Thyroid gland (tissue), 4 donors: ENCODE data around the gene FUCA2. TPM values are rescaled to one million over a fixed set of nuclear protein-coding genes. Genes with fewer than 3 reads are reported as not detected.

Experiments used
- DNase-seq, 2 donors: peaks; one replicate each; pipeline ENCODE4 v3.0.0-alpha.2; 2019
- H3K27ac ChIP-seq, 3 donors: fragments of 200-600 bp; sonication (generic); 1 replicate in 2 of 3; 2 replicates in 1 of 3; pipeline ENCODE4 v1.5.1; 2016 to 2019; ENCODE audit warnings: mild to moderate bottlenecking in 1 of 3, moderate library complexity in 1 of 3
- H3K27me3 ChIP-seq: fragments of 200-600 bp; sonication (generic); one replicate; pipeline ENCODE4 v1.5.1; 2019
- H3K36me3 ChIP-seq, 2 donors: fragments of 200-600 bp; sonication (generic); one replicate each; pipeline ENCODE4 v1.5.1; 2016 to 2019
- H3K4me1 ChIP-seq, 2 donors: fragments of 200-600 bp; sonication (generic); one replicate each; pipeline ENCODE4 v1.5.1; 2017 to 2019
- H3K4me3 ChIP-seq, 3 donors: fragments of 200-600 bp; sonication (generic); replicated peaks in 1 of 3; 1 replicate in 2 of 3; 2 replicates in 1 of 3; pipeline ENCODE4 v1.5.1; 2016; ENCODE audit warnings: mild to moderate bottlenecking in 1 of 3
- H3K9me3 ChIP-seq: fragments of 200-600 bp; sonication (generic); one replicate; pipeline ENCODE4 v1.5.1; 2017
- CTCF ChIP-seq, 6 experiments: fragments of 200-600 bp in 3 of 6; fragments of 450-650 bp in 3 of 6; sonication (generic) in 3 of 6; IDR thresholded peaks; one replicate each; pipeline ENCODE4 v1.5.1; 2016 to 2019; ENCODE audit warnings: antibody characterized with exemption in 6 of 6, mild to moderate bottlenecking in 2 of 6, inconsistent platforms in 1 of 6, moderate library complexity in 1 of 6
- POLR2A ChIP-seq, 2 donors: fragments of 450-650 bp; IDR thresholded peaks; one replicate each; pipeline ENCODE4 v1.6.1; 2017; ENCODE audit warnings: antibody characterized with exemption in 2 of 2, mild to moderate bottlenecking in 2 of 2, moderate library complexity in 1 of 2
- WGBS, 2 donors: methylation state at CpG; one replicate each; pipeline ENCODE4 v1.1.5; 2017; 5-methylcytosine and 5-hydroxymethylcytosine counted together
- intact Hi-C: fragments of 100-400 bp; cut with DNase I; formaldehyde crosslinking; loops from one replicate; pipeline ENCODE4 v1.15.1; 2023
- total RNA-seq, 4 donors: library from RNA; depleted of rRNA; stranded (reverse); fragments of >200 nt; gene quantifications; one replicate each; pipeline ENCODE4 v1.2.3, GENCODE V29; 2016

Gene FUCA2
- total RNA-seq, 4 donors from 2014 or later = 31.7 to 59.1 (median 44.7) TPM

- Histone ChIP-seq H3K4me3 (no peak overlapping the region), H3K4me1 (no peaks in the 10 kb centered on the region), H3K27me3 (no peaks in the 10 kb centered on the region), H3K27ac (no peak overlapping the region), H3K9me3 (no peaks in the 10 kb centered on the region), H3K36me3 (peaks cover 0 to 2% of the 10 kb centered on the region in 2 donors)
- TF ChIP-seq CTCF (IDR thresholded peaks at IDR 0.05) = no peak
- WGBS, 2 donors = 95 to 100% methylated on average over 1 of the region's 1 CpG
- intact Hi-C loops = no loop called here
- DNase-seq = no peak
These were observed 21.3 kb downstream of the FUCA2 start for GRCh38 chr6:143490244-143490643.

GRCh38 chr6:143486752-143487151, 24.8 kb downstream of the FUCA2 start:
- WGBS, 2 donors = 93 to 94% methylated on average over 3 of the region's 3 CpGs

GRCh38 chr6:143485967-143486366, 25.6 kb downstream of the FUCA2 start:
- H3K4me3 ChIP-seq = no peak overlapping the region
- WGBS, 2 donors = 91 to 93% methylated on average over 2 of the region's 2 CpGs
- H3K9me3 ChIP-seq = no peaks in the 10 kb centered on the region
- TF ChIP-seq POLR2A (IDR thresholded peaks at IDR 0.05) = no peak
- TF ChIP-seq CTCF (IDR thresholded peaks at IDR 0.05) = no peak
- H3K27me3 ChIP-seq = no peaks in the 10 kb centered on the region
- no peaks in the 10 kb centered on the region for H3K4me1 ChIP-seq
- no peak overlapping the region for H3K27ac ChIP-seq
- H3K36me3 ChIP-seq = no peaks in the 10 kb centered on the region
- no peak for DNase-seq
- intact Hi-C loops = no loop called here

More at GRCh38 chr6:143486752-143487151, 24.8 kb downstream of the FUCA2 start:
- intact Hi-C loops = no loop called here
- TF ChIP-seq POLR2A (IDR thresholded peaks at IDR 0.05) (no peak), CTCF (IDR thresholded peaks at IDR 0.05) (no peak)
- Histone ChIP-seq H3K4me3 (no peak overlapping the region), H3K27me3 (no peaks in the 10 kb centered on the region), H3K36me3 (no peaks in the 10 kb centered on the region), H3K4me1 (no peaks in the 10 kb centered on the region), H3K27ac (no peak overlapping the region), H3K9me3 (no peaks in the 10 kb centered on the region)
- no peak for DNase-seq

GRCh38 chr6:143482593-143482992, 28.9 kb downstream of the FUCA2 start:
- Histone ChIP-seq H3K4me1 (no peaks in the 10 kb centered on the region), H3K9me3 (no peaks in the 10 kb centered on the region), H3K27me3 (no peaks in the 10 kb centered on the region), H3K36me3 (no peaks in the 10 kb centered on the region), H3K4me3 (no peak overlapping the region), H3K27ac (no peak overlapping the region)
- intact Hi-C loops = no loop called here
- WGBS, 2 donors = 95 to 98% methylated on average over 2 of the region's 2 CpGs
- no peak for DNase-seq
- TF ChIP-seq CTCF (IDR thresholded peaks at IDR 0.05) (no peak), POLR2A (IDR thresholded peaks at IDR 0.05) (no peak)

GRCh38 chr6:143478479-143479062, 32.9 kb downstream of the FUCA2 start:
- Histone ChIP-seq H3K4me3 (no peak overlapping the region), H3K27me3 (no peaks in the 10 kb centered on the region), H3K27ac (no peak overlapping the region), H3K9me3 (no peaks in the 10 kb centered on the region), H3K4me1 (no peaks in the 10 kb centered on the region), H3K36me3 (peaks cover 0 to 10% of the 10 kb centered on the region in 2 donors)
- WGBS, 2 donors = 92 to 97% methylated on average over 3 of the region's 3 CpGs
- intact Hi-C loops = no loop called here
- DNase-seq = no peak
- TF ChIP-seq POLR2A (IDR thresholded peaks at IDR 0.05) (no peak), CTCF (IDR thresholded peaks at IDR 0.05) (no peak)
